ENCODE results near the gene GZMB. TPM values are rescaled to one million over a fixed set of nuclear protein-coding genes. Genes with fewer than 3 reads are reported as not detected.
A peak's percentile ranks its signal among the peaks of the same experiment; 100 is the strongest.
"Not testable (repeated sequence)": the region's sequence is repeated elsewhere in the genome, so short reads cannot be mapped to it uniquely, and the experiment has no call there.

Gene GZMB
- total and polyA plus RNA-seq, 4 donors, result 2.2 to 15.7 (median 5.6) TPM

- H3K27me3 ChIP-seq (ENCODE audit: control insufficient read depth in 3 of 3, insufficient read depth in 3 of 3, low read length in 2 of 3), result no peaks in the 10 kb centered on the region
- DNase-seq, result peak in 2 of 3 donors; percentile 25 to 29
- no peaks in the 10 kb centered on the region for H3K9me3 ChIP-seq (ENCODE audit: control insufficient read depth in 4 of 4, insufficient read depth in 3 of 4, low read length in 3 of 4)
- H3K4me3 ChIP-seq, result no peak overlapping the region
- peak; percentile 48 for TF ChIP-seq CTCF (IDR thresholded peaks at IDR 0.05; ENCODE audit: control extremely low read depth, extremely low read depth)
- no peaks in the 10 kb centered on the region for H3K36me3 ChIP-seq (ENCODE audit: control insufficient read depth in 4 of 4, insufficient read depth in 4 of 4, low read length in 4 of 4)
- no peak overlapping the region for H3K9ac ChIP-seq (ENCODE audit: insufficient read depth in 1 of 2, low read length in 2 of 2)
- WGBS, 2 donors, result 61 to 79% methylated on average over 3 of the region's 3 CpGs
- no peak for ATAC-seq (ENCODE audit: insufficient read depth, low FRiP score)
- no peak overlapping the region for H3K27ac ChIP-seq (ENCODE audit: low read depth in 1 of 2, low read length in 1 of 2)
- peaks cover 0 to 4% (median 0%) of the 10 kb centered on the region in 5 donors for H3K4me1 ChIP-seq (ENCODE audit: control insufficient read depth in 5 of 5, insufficient read depth in 5 of 5, low read length in 5 of 5)
Observed at GRCh38 chr14:24605435-24606190, 28.4 kb downstream of the GZMB start.

- no peak overlapping the region for H3K9ac ChIP-seq (ENCODE audit: insufficient read depth in 1 of 2, low read length in 2 of 2)
- ATAC-seq (ENCODE audit: insufficient read depth, low FRiP score), result no peak
Observed at GRCh38 chr14:24597403-24597802, 36.6 kb downstream of the GZMB start.

GRCh38 chr14:24595073-24595808 lies 38.7 kb downstream of the GZMB start:
- Histone ChIP-seq H3K9ac (ENCODE audit: insufficient read depth in 1 of 2, low read length in 2 of 2) (no peak overlapping the region), H3K4me1 (ENCODE audit: control insufficient read depth in 5 of 5, insufficient read depth in 5 of 5, low read length in 5 of 5) (no peaks in the 10 kb centered on the region), H3K4me3 (no peak overlapping the region), H3K36me3 (ENCODE audit: control insufficient read depth in 4 of 4, insufficient read depth in 4 of 4, low read length in 4 of 4) (no peaks in the 10 kb centered on the region), H3K27ac (ENCODE audit: low read depth in 1 of 2, low read length in 1 of 2) (no peak overlapping the region), H3K9me3 (ENCODE audit: control insufficient read depth in 4 of 4, insufficient read depth in 3 of 4, low read length in 3 of 4) (peaks cover 0 to 9% (median 6%) of the 10 kb centered on the region in 4 donors), H3K27me3 (ENCODE audit: control insufficient read depth in 3 of 3, insufficient read depth in 3 of 3, low read length in 2 of 3) (no peaks in the 10 kb centered on the region)
- whole genome bisulfite sequencing, 2 donors, result 79 to 81% methylated on average over 3 of the region's 3 CpGs
- DNase-seq (no peak), ATAC-seq (ENCODE audit: insufficient read depth, low FRiP score) (no peak)
- no peak for TF ChIP-seq CTCF (IDR thresholded peaks at IDR 0.05; ENCODE audit: control extremely low read depth, extremely low read depth)

More at GRCh38 chr14:24597403-24597802, 36.6 kb downstream of the GZMB start:
- no peak overlapping the region for H3K4me3 ChIP-seq
- no peaks in the 10 kb centered on the region for H3K27me3 ChIP-seq (ENCODE audit: control insufficient read depth in 3 of 3, insufficient read depth in 3 of 3, low read length in 2 of 3)
- H3K9me3 ChIP-seq (ENCODE audit: control insufficient read depth in 4 of 4, insufficient read depth in 3 of 4, low read length in 3 of 4), result peaks cover 0 to 9% (median 5%) of the 10 kb centered on the region in 4 donors
- H3K36me3 ChIP-seq (ENCODE audit: control insufficient read depth in 4 of 4, insufficient read depth in 4 of 4, low read length in 4 of 4), result no peaks in the 10 kb centered on the region
- no peaks in the 10 kb centered on the region for H3K4me1 ChIP-seq (ENCODE audit: control insufficient read depth in 5 of 5, insufficient read depth in 5 of 5, low read length in 5 of 5)
- no peak for DNase-seq
- no peak overlapping the region for H3K27ac ChIP-seq (ENCODE audit: low read depth in 1 of 2, low read length in 1 of 2)
- no peak for TF ChIP-seq CTCF (IDR thresholded peaks at IDR 0.05; ENCODE audit: control extremely low read depth, extremely low read depth)

GRCh38 chr14:24591004-24591403 lies 43.0 kb downstream of the GZMB start:
- WGBS, 2 donors, result 80 to 91% methylated on average over 2 of the region's 2 CpGs
- ATAC-seq (ENCODE audit: insufficient read depth, low FRiP score), result not testable (repeated sequence)

GRCh38 chr14:24584402-24584801 lies 49.6 kb downstream of the GZMB start:
- not testable (repeated sequence) for H3K4me1 ChIP-seq (ENCODE audit: control insufficient read depth in 5 of 5, insufficient read depth in 5 of 5, low read length in 5 of 5); H3K9me3 ChIP-seq (ENCODE audit: control insufficient read depth in 4 of 4, insufficient read depth in 3 of 4, low read length in 3 of 4); H3K27me3 ChIP-seq (ENCODE audit: control insufficient read depth in 3 of 3, insufficient read depth in 3 of 3, low read length in 2 of 3); DNase-seq; H3K36me3 ChIP-seq (ENCODE audit: control insufficient read depth in 4 of 4, insufficient read depth in 4 of 4, low read length in 4 of 4); H3K27ac ChIP-seq (ENCODE audit: low read depth in 1 of 2, low read length in 1 of 2); H3K9ac ChIP-seq (ENCODE audit: insufficient read depth in 1 of 2, low read length in 2 of 2); ATAC-seq (ENCODE audit: insufficient read depth, low FRiP score); H3K4me3 ChIP-seq
- WGBS, 2 donors, result 86 to 88% methylated on average over 1 to 3 of the region's 3 CpGs

More at GRCh38 chr14:24591004-24591403, 43.0 kb downstream of the GZMB start:
- not testable (repeated sequence) for H3K36me3 ChIP-seq (ENCODE audit: control insufficient read depth in 4 of 4, insufficient read depth in 4 of 4, low read length in 4 of 4); H3K4me3 ChIP-seq; H3K27me3 ChIP-seq (ENCODE audit: control insufficient read depth in 3 of 3, insufficient read depth in 3 of 3, low read length in 2 of 3); H3K27ac ChIP-seq (ENCODE audit: low read depth in 1 of 2, low read length in 1 of 2); H3K4me1 ChIP-seq (ENCODE audit: control insufficient read depth in 5 of 5, insufficient read depth in 5 of 5, low read length in 5 of 5); H3K9ac ChIP-seq (ENCODE audit: insufficient read depth in 1 of 2, low read length in 2 of 2); DNase-seq
- H3K9me3 ChIP-seq (ENCODE audit: control insufficient read depth in 4 of 4, insufficient read depth in 3 of 4, low read length in 3 of 4), result peaks cover 0 to 17% (median 2%) of the 10 kb centered on the region in 4 donors
